Stimulated activated naive CD8-positive, alpha-beta T cell treated with anti-CD3 and anti-CD28 coated beads, Interleukin-15, Interleukin-2, amounts not matched to agents 100 ng/mL and 50 ng/mL, for 24 hours (primary cell): Measurements from ENCODE around the gene FBLN2.
"Not testable (repeated sequence)": the region's sequence is repeated elsewhere in the genome, so short reads cannot be mapped to it uniquely, and the experiment has no call there.

ENCODE experiments used
- H3K27ac Mint-ChIP-seq: one replicate; pipeline ENCODE4 v1.8.0; 2021; ENCODE audit warnings: mild to moderate bottlenecking, mixed read lengths
- H3K27me3 Mint-ChIP-seq: one replicate; pipeline ENCODE4 v1.8.0; 2021; ENCODE audit warnings: mixed read lengths
- H3K36me3 Mint-ChIP-seq: one replicate; pipeline ENCODE4 v1.8.0; 2021; ENCODE audit warnings: low read depth, mixed read lengths
- H3K4me1 Mint-ChIP-seq: one replicate; pipeline ENCODE4 v1.8.0; 2021; ENCODE audit warnings: low read depth, mixed read lengths
- H3K4me3 Mint-ChIP-seq: one replicate; pipeline ENCODE4 v1.8.0; 2021; ENCODE audit warnings: mild to moderate bottlenecking, mixed read lengths
- H3K9me3 Mint-ChIP-seq: one replicate; pipeline ENCODE4 v1.8.0; 2021; ENCODE audit warnings: mixed read lengths

Gene FBLN2

GRCh38 chr3:13520326-13520880 is 28.5 kb upstream of the FBLN2 start:
- H3K27me3 Mint-ChIP-seq, result no peaks in the 10 kb centered on the region
- no peaks in the 10 kb centered on the region for H3K4me1 Mint-ChIP-seq
- H3K36me3 Mint-ChIP-seq, result no peaks in the 10 kb centered on the region
- H3K4me3 Mint-ChIP-seq, result no peak overlapping the region
- peaks cover 5% of the 10 kb centered on the region for H3K9me3 Mint-ChIP-seq
- H3K27ac Mint-ChIP-seq, result no peak overlapping the region

- Mint-ChIP-seq H3K27ac (no peak overlapping the region), H3K36me3 (no peaks in the 10 kb centered on the region), H3K9me3 (peaks cover 5% of the 10 kb centered on the region), H3K27me3 (no peaks in the 10 kb centered on the region), H3K4me1 (no peaks in the 10 kb centered on the region), H3K4me3 (no peak overlapping the region)
Measured at GRCh38 chr3:13521309-13521708, 27.6 kb upstream of the FBLN2 start.

DNA sequence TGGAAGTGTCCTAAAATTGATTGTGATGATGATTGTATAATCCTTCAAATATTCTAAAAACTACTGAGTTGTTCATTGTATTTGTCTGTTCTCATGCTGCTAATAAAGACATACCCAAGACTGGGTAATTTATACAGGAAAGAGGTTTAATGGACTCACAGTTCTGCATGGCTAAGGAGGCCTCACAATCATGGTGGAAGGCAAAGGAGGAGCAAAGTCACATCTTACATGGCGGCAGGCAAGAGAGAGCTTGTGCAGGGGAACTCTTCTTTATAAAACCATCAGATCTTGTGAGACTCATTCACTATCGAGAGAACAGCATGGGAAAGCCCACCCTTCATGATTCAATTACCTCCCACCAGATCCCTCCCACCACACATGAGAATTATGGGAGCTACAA is 27.2 kb upstream of the FBLN2 start:
- H3K27me3 Mint-ChIP-seq, H3K4me3 Mint-ChIP-seq, H3K36me3 Mint-ChIP-seq, H3K27ac Mint-ChIP-seq, H3K4me1 Mint-ChIP-seq, H3K9me3 Mint-ChIP-seq: not testable (repeated sequence)

DNA sequence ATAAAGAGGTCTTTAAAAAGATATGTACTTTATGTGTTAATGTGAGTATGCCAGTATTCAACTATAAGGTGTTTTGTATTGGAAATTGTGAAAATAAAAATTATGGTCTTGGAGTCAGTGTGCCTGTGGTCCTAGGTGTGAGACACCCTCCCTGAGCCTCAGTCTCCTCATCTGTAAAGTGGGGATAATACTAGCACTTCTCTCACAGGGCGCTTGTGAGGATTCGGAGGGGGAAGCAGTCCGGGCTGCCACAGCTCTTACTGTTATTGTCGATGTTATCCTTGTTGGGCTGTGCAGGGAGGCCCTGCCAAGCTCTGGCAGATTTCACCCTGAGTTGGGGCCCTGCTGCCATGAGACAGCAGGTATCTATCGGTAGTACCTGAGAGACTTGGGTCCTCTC is 26.7 kb upstream of the FBLN2 start:
- Mint-ChIP-seq H3K9me3 (peaks cover 5% of the 10 kb centered on the region), H3K36me3 (no peaks in the 10 kb centered on the region), H3K4me3 (no peak overlapping the region), H3K27ac (no peak overlapping the region), H3K4me1 (no peaks in the 10 kb centered on the region), H3K27me3 (no peaks in the 10 kb centered on the region)

GRCh38 chr3:13524979-13525669 is 23.8 kb upstream of the FBLN2 start:
- Mint-ChIP-seq H3K4me1 (no peaks in the 10 kb centered on the region), H3K4me3 (no peak overlapping the region), H3K27ac (no peak overlapping the region), H3K27me3 (no peaks in the 10 kb centered on the region), H3K9me3 (peaks cover 5% of the 10 kb centered on the region), H3K36me3 (no peaks in the 10 kb centered on the region)

DNA sequence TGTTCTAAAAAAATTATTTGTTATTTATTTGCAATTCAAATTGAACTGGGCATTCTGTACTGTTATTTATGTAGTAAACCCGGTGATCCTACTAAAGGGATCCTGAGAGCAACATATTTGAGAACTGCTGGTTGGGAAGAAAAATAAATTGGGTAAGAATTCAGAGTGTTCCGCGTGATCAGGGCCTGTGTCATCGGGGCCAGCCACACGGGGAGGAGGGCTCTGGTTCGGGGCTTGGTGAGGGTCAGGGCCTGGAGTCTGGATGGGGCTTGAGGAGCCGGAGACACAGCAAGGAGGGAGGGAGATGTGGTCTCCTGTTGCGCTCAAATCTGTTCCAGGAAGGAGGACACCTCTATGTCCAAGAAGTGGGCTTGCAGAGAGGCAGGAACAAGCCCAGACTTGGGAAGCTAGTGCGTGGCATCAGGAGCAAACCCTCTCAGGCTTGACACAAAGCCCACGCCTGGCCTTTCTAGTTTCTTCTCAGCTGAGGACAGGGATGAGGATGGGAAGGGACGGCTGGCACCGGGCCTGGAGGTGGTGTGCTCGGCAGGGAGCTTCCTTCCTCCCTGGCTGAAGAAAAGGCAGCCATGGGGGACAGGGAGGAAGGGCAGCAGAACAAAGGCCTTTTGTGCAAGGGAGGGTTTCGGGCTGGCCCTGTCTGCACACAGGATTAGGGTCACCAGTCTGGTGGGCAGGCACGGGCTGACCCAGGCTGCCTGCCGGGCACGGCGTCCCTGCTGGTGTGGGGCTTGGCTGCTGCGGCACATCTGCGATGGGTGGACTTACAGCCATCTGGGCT is 22.9 kb upstream of the FBLN2 start:
- Mint-ChIP-seq H3K27me3 (no peaks in the 10 kb centered on the region), H3K36me3 (no peaks in the 10 kb centered on the region), H3K27ac (no peak overlapping the region), H3K9me3 (peaks cover 5% of the 10 kb centered on the region), H3K4me1 (no peaks in the 10 kb centered on the region), H3K4me3 (no peak overlapping the region)

DNA sequence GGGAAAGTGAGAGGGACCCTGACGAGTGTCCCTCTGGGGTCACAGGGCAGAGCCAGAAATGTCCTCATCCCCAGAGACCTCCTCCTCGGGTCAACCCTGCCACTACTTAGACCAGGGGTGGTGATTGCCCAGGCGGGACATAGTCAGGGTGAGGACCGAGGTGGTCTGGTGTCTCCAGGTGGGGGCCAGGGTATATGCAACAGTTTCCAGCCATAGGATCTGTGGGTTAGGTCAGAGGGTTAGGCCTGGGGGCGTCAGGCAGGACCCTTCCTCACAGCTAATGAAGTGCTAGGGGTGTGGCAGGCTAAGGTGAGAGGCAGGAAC is 22.3 kb upstream of the FBLN2 start:
- Mint-ChIP-seq H3K9me3 (peaks cover under 1% of the 10 kb centered on the region), H3K36me3 (no peaks in the 10 kb centered on the region), H3K27ac (no peak overlapping the region), H3K27me3 (no peaks in the 10 kb centered on the region), H3K4me3 (no peak overlapping the region), H3K4me1 (no peaks in the 10 kb centered on the region)

DNA sequence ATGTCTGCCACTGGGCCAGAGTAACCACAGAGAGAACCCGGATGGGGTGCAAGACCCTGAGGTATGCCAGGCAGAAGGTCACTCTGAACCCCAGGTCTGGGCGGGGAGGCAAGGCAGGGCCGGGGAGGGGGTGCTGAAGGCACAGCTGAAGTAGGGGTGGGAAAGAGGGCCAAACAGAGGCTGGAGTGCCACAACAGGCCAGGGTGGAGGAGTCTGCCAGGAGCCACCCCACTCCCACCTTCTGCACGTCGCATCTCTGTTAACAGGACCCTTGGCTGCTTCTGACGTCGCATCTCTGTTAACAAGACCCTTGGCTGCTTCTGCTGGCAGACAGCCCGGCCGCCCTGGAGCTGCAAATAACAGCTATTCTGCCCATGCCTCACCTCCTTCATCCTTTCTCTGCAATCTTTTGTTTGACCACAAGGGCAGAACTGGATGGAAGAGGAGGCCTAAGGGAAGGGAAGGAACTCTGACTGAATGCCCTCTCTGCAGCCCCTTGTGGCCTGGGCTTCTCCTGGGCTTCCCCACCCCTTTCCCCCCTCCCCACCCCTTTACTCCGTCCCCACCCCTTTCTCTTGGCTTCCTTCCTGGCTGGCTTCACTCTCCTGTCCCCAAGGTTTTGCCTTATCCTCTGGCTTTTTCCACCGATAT is 20.6 kb upstream of the FBLN2 start:
- H3K9me3 Mint-ChIP-seq, result no peaks in the 10 kb centered on the region
- H3K4me3 Mint-ChIP-seq, result no peak overlapping the region
- H3K27me3 Mint-ChIP-seq, result no peaks in the 10 kb centered on the region
- H3K27ac Mint-ChIP-seq, result no peak overlapping the region
- H3K36me3 Mint-ChIP-seq, result no peaks in the 10 kb centered on the region
- H3K4me1 Mint-ChIP-seq, result no peaks in the 10 kb centered on the region

GRCh38 chr3:13529196-13530112 is 19.5 kb upstream of the FBLN2 start:
- Mint-ChIP-seq H3K4me3 (no peak overlapping the region), H3K36me3 (no peaks in the 10 kb centered on the region), H3K9me3 (no peaks in the 10 kb centered on the region), H3K27me3 (no peaks in the 10 kb centered on the region), H3K4me1 (no peaks in the 10 kb centered on the region), H3K27ac (no peak overlapping the region)

GRCh38 chr3:13530241-13531009 is 18.5 kb upstream of the FBLN2 start:
- Mint-ChIP-seq H3K9me3 (no peaks in the 10 kb centered on the region), H3K27me3 (peaks cover 3% of the 10 kb centered on the region), H3K27ac (no peak overlapping the region)

DNA sequence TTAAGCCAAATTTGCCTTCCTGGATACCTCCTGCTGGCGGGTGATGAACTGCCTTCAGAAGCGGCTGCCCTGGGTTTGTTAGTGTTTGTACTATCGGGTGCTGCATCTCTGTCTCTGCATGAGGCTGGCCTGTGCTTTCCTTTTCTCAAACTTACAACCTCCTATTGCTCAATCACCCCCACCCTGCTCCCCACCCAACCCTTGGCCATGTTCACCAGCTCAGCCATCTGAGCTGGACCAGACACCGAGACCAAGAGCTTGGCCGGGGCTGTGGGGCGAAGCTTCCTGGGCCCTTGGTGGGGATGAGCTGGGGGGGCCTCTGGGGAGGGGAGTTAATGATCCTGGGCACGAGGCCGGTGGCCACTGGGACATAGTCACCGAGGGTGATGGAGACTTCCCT is 16.8 kb upstream of the FBLN2 start:
- Mint-ChIP-seq H3K36me3 (no peaks in the 10 kb centered on the region), H3K4me1 (peaks cover 7% of the 10 kb centered on the region), H3K9me3 (no peaks in the 10 kb centered on the region), H3K27me3 (peaks cover 11% of the 10 kb centered on the region), H3K27ac (no peak overlapping the region), H3K4me3 (no peak overlapping the region)

More at GRCh38 chr3:13530241-13531009, 18.5 kb upstream of the FBLN2 start:
- no peak overlapping the region for H3K4me3 Mint-ChIP-seq
- no peaks in the 10 kb centered on the region for H3K4me1 Mint-ChIP-seq
- H3K36me3 Mint-ChIP-seq, result no peaks in the 10 kb centered on the region

DNA sequence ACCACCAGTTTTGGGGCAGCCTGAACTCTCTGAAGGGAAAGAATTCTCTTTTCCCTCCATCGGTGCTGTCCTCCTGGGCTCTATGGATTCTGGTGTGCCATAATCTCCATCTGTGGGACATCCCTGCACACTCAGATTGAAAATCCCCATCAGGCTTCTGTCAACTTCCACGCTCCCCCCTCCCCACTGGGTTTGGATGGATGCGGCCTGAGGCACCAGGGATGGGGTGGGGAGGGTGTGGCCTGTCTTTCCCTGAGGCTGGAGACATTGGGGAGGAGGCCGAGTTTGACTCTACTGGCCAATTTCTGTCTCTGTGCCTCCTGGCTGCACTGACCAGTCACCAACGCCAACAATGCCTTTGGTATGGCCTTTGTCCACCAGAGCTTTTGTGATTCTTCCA is 16.3 kb upstream of the FBLN2 start:
- Mint-ChIP-seq H3K9me3 (peaks cover 3% of the 10 kb centered on the region), H3K27me3 (peaks cover 14% of the 10 kb centered on the region), H3K4me3 (no peak overlapping the region), H3K4me1 (peaks cover 7% of the 10 kb centered on the region), H3K27ac (no peak overlapping the region), H3K36me3 (no peaks in the 10 kb centered on the region)

DNA sequence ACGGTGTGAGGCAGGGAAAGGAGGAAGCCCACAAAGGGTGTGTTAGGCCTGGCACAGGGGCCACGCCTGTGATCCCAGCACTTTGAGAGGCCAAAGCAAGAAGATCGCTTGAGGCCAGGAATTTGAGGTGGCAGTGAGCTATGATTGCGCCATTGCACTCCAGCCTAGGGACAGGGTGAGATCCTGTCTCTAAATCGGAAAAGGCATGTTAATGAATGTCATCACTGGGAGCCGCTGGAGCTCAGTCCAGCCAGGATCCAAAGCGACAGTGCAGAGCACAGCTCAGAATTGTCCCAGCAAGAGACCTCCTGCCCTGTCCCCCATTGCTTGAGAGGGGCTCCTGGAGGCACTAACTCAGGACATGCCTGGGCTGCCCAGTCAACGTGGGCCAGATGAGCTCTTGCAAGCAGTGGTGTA is 15.0 kb upstream of the FBLN2 start:
- Mint-ChIP-seq H3K27me3 (peaks cover 14% of the 10 kb centered on the region), H3K4me3 (no peak overlapping the region), H3K4me1 (peaks cover 7% of the 10 kb centered on the region), H3K36me3 (no peaks in the 10 kb centered on the region), H3K9me3 (peaks cover 3% of the 10 kb centered on the region), H3K27ac (no peak overlapping the region)

DNA sequence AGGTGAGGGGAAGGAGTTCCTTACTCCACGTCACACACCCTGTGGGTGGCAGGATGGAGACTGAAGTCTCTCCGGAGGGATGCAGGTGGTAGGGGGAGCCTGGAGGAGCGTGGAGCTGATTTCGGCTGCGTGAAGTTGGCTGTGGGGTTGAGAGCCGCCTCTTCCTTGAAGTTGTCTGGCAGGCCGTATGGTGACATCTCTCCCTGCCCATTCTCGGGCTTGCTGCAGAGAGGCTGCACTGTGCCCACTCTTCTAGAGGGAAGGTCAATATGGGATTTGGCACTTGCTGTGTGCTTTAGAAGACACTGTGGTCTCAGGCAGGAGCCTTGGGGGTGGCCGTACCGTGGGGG is 13.4 kb upstream of the FBLN2 start:
- Mint-ChIP-seq H3K27me3 (peaks cover 14% of the 10 kb centered on the region), H3K36me3 (no peaks in the 10 kb centered on the region), H3K27ac (no peak overlapping the region), H3K9me3 (peaks cover 3% of the 10 kb centered on the region), H3K4me1 (peaks cover 7% of the 10 kb centered on the region), H3K4me3 (no peak overlapping the region)
